Tibial nerve (tissue), 4 donors: ENCODE measurements around the gene CDC6. TPM values are rescaled to one million over a fixed set of nuclear protein-coding genes. Genes with fewer than 3 reads are reported as not detected.

Experiments
- DNase-seq, 2 donors: peaks; one replicate each; pipeline ENCODE4 v3.0.0-alpha.2; 2019; ENCODE audit warnings: low spot score in 2 of 2
- H3K27ac ChIP-seq, 4 donors: fragments of 200-600 bp; sonication (generic) in 3 of 4; one replicate each; pipeline ENCODE4 v1.5.1; 2017 to 2019; ENCODE audit warnings: mild to moderate bottlenecking in 1 of 4
- H3K27me3 ChIP-seq, 2 donors: fragments of 200-600 bp; sonication (generic) in 1 of 2; one replicate each; pipeline versions ENCODE4 v1.5.1 to v1.6.0; 2017 to 2019
- H3K36me3 ChIP-seq, 3 donors: fragments of 200-600 bp; sonication (generic); one replicate each; pipeline ENCODE4 v1.5.1; 2018 to 2019
- H3K4me1 ChIP-seq, 4 donors: fragments of 200-600 bp; sonication (generic) in 3 of 4; one replicate each; pipeline ENCODE4 v1.5.1; 2017 to 2019
- H3K4me3 ChIP-seq, 4 donors: fragments of 200-600 bp; sonication (generic) in 3 of 4; one replicate each; pipeline ENCODE4 v1.5.1; 2017 to 2019; ENCODE audit warnings: mild to moderate bottlenecking in 1 of 4, moderate library complexity in 1 of 4
- H3K9me3 ChIP-seq, 4 donors: fragments of 200-600 bp; sonication (generic) in 3 of 4; one replicate each; pipeline ENCODE4 v1.5.1; 2017 to 2019
- CTCF ChIP-seq, 5 experiments: fragments of 200-600 bp in 3 of 5; fragments of 450-650 bp in 2 of 5; sonication (generic) in 3 of 5; IDR thresholded peaks; one replicate each; pipeline ENCODE4 v1.5.1; 2016 to 2019; ENCODE audit warnings: antibody characterized with exemption in 5 of 5, mild to moderate bottlenecking in 3 of 5, moderate library complexity in 2 of 5
- EP300 ChIP-seq, 2 donors: sonication (generic); formaldehyde crosslinking; IDR thresholded peaks; one replicate each; pipeline ENCODE4 v1.6.1; 2017; ENCODE audit warnings: antibody characterized with exemption in 2 of 2, mild to moderate bottlenecking in 1 of 2
- POLR2A ChIP-seq, 2 donors: fragments of 450-650 bp; IDR thresholded peaks; one replicate each; pipeline ENCODE4 v1.6.1; 2017; ENCODE audit warnings: antibody characterized with exemption in 2 of 2, mild to moderate bottlenecking in 2 of 2, moderate library complexity in 2 of 2
- WGBS, 2 donors: methylation state at CpG; one replicate each; pipeline ENCODE4 v1.1.5; 2018; 5-methylcytosine and 5-hydroxymethylcytosine counted together
- total RNA-seq, 4 donors: library from RNA; depleted of rRNA; stranded (reverse); fragments of >200 nt; gene quantifications; one replicate each; pipeline ENCODE4 v1.1.0, GENCODE V29; 2016

The CDC6 gene
- total RNA-seq, 4 donors from 2014 or later = 0.20 to 1.8 (median 0.43) TPM

- WGBS, 2 donors = 41 to 45% methylated on average over 2 of the region's 2 CpGs
- Histone ChIP-seq H3K4me1 (peaks cover 0 to 39% (median 8%) of the 10 kb centered on the region in 4 donors), H3K9me3 (no peaks in the 10 kb centered on the region), H3K27me3 (no peaks in the 10 kb centered on the region), H3K27ac (peak overlapping the region; percentile 6 to 82 (median 62)), H3K36me3 (peaks cover 0 to 35% (median 0%) of the 10 kb centered on the region in 3 donors), H3K4me3 (no peak overlapping the region)
- TF ChIP-seq CTCF (IDR thresholded peaks at IDR 0.05) = peak in 1 of 5 experiments; percentile 19
- no peak for TF ChIP-seq POLR2A (IDR thresholded peaks at IDR 0.05)
- DNase-seq = no peak
Measured at GRCh38 chr17:40284085-40284713, 3.5 kb upstream of the CDC6 start.

GRCh38 chr17:40286473-40286872 is 1.2 kb upstream of the CDC6 start:
- 93 to 98% methylated on average over 2 of the region's 2 CpGs for WGBS, 2 donors
- H3K27ac ChIP-seq = no peak overlapping the region
- TF ChIP-seq POLR2A (IDR thresholded peaks at IDR 0.05) (no peak), CTCF (IDR thresholded peaks at IDR 0.05) (no peak), EP300 (IDR thresholded peaks at IDR 0.05) (no peak)
- no peak overlapping the region for H3K4me3 ChIP-seq
- no peak for DNase-seq
- no peaks in the 10 kb centered on the region for H3K27me3 ChIP-seq
- H3K4me1 ChIP-seq = peaks cover 0 to 50% (median 8%) of the 10 kb centered on the region in 4 donors
- H3K9me3 ChIP-seq = no peaks in the 10 kb centered on the region
- H3K36me3 ChIP-seq = peaks cover 0 to 12% (median 0%) of the 10 kb centered on the region in 3 donors

GRCh38 chr17:40287159-40287493 is 553 bp upstream of the CDC6 start:
- H3K4me3 ChIP-seq = peak overlapping the region in 1 of 4 donors; percentile 21
- peaks cover 0 to 5% (median 0%) of the 10 kb centered on the region in 3 donors for H3K36me3 ChIP-seq
- DNase-seq = no peak
- no peak for TF ChIP-seq EP300 (IDR thresholded peaks at IDR 0.05)
- H3K9me3 ChIP-seq = no peaks in the 10 kb centered on the region
- H3K27me3 ChIP-seq = no peaks in the 10 kb centered on the region
- peak overlapping the region in 2 of 4 donors; percentile 40 to 54 for H3K27ac ChIP-seq
- peaks cover 0 to 50% (median 8%) of the 10 kb centered on the region in 4 donors for H3K4me1 ChIP-seq
- WGBS, 2 donors = 41% methylated on average over 4 of the region's 4 CpGs

GRCh38 chr17:40290629-40291280 is 3.1 kb downstream of the CDC6 start:
- TF ChIP-seq POLR2A (IDR thresholded peaks at IDR 0.05) (no peak), CTCF (IDR thresholded peaks at IDR 0.05) (peak; percentile 35 to 73 (median 49)), EP300 (IDR thresholded peaks at IDR 0.05) (no peak)

GRCh38 chr17:40291281-40291664 is 3.6 kb downstream of the CDC6 start:
- no peak for TF ChIP-seq POLR2A (IDR thresholded peaks at IDR 0.05)
- TF ChIP-seq CTCF (IDR thresholded peaks at IDR 0.05) = no peak
- TF ChIP-seq EP300 (IDR thresholded peaks at IDR 0.05) = no peak
- Histone ChIP-seq H3K4me1 (peaks cover 0 to 33% (median 7%) of the 10 kb centered on the region in 4 donors), H3K9me3 (no peaks in the 10 kb centered on the region), H3K27ac (no peak overlapping the region), H3K27me3 (no peaks in the 10 kb centered on the region), H3K36me3 (no peaks in the 10 kb centered on the region), H3K4me3 (no peak overlapping the region)
- no peak for DNase-seq
- 74 to 82% methylated on average over 2 of the region's 2 CpGs for WGBS, 2 donors

More at GRCh38 chr17:40290629-40291280, 3.1 kb downstream of the CDC6 start:
- peaks cover 0 to 29% (median 6%) of the 10 kb centered on the region in 4 donors for H3K4me1 ChIP-seq
- H3K9me3 ChIP-seq = no peaks in the 10 kb centered on the region
- H3K27me3 ChIP-seq = no peaks in the 10 kb centered on the region
- H3K27ac ChIP-seq = no peak overlapping the region
- H3K36me3 ChIP-seq = no peaks in the 10 kb centered on the region
- DNase-seq = peak in 1 of 2 donors; percentile 93
- WGBS, 2 donors = 50 to 54% methylated on average over 4 of the region's 4 CpGs
- H3K4me3 ChIP-seq = no peak overlapping the region
